ENCODE results near the gene GTF3C2. TPM values are rescaled to one million over a fixed set of nuclear protein-coding genes. Genes with fewer than 3 reads are reported as not detected.

Gene GTF3C2, protein sequence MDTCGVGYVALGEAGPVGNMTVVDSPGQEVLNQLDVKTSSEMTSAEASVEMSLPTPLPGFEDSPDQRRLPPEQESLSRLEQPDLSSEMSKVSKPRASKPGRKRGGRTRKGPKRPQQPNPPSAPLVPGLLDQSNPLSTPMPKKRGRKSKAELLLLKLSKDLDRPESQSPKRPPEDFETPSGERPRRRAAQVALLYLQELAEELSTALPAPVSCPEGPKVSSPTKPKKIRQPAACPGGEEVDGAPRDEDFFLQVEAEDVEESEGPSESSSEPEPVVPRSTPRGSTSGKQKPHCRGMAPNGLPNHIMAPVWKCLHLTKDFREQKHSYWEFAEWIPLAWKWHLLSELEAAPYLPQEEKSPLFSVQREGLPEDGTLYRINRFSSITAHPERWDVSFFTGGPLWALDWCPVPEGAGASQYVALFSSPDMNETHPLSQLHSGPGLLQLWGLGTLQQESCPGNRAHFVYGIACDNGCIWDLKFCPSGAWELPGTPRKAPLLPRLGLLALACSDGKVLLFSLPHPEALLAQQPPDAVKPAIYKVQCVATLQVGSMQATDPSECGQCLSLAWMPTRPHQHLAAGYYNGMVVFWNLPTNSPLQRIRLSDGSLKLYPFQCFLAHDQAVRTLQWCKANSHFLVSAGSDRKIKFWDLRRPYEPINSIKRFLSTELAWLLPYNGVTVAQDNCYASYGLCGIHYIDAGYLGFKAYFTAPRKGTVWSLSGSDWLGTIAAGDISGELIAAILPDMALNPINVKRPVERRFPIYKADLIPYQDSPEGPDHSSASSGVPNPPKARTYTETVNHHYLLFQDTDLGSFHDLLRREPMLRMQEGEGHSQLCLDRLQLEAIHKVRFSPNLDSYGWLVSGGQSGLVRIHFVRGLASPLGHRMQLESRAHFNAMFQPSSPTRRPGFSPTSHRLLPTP
- 10 to 100 TPM; 53.6 to 56.8 TPM for total RNA-seq

DNA sequence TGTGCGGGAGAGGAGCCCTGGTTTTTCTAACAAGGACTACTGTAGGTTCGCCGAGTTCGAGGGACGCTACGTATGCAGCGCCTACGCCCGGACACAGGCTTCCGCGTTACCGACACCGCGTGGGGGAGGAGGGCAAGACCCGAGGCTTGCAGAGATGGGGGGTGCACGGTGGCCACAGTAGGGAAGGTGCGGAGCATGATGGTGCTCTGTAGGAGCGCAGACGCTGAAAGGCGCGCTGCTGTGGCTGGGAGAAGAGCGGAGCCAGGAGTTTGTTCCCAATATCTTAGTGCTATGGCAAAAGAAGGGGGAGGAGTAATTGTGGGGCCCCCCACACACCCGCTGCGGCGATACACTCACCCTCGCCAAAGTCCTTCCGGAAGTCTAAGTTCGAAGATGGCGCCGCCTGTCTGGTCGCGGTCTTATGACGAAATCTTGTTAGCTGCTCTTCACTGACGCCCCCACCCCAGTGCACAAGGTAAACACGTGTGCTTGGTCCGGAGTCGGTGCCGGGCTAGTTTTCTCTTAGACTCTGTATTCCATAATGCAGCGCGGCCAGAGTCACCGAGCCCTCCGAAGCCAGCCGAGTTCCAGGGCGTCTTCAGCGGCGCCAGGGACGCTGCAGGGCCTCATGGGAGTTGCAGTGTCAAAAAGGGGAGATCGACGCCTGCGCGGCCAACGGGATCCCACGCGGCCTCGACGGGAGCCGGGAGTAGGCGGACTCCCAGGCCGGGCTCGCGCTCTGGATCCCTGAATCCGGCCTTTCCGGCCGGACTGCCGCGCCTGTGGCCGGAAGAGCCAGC lies at the start of gene GTF3C2:
Gene GTF3C2 (minus strand): TSS at position 383 of the 800 bp plus-strand sequence. CDS start 13,210 bp downstream, outside the sequence.

DNA sequence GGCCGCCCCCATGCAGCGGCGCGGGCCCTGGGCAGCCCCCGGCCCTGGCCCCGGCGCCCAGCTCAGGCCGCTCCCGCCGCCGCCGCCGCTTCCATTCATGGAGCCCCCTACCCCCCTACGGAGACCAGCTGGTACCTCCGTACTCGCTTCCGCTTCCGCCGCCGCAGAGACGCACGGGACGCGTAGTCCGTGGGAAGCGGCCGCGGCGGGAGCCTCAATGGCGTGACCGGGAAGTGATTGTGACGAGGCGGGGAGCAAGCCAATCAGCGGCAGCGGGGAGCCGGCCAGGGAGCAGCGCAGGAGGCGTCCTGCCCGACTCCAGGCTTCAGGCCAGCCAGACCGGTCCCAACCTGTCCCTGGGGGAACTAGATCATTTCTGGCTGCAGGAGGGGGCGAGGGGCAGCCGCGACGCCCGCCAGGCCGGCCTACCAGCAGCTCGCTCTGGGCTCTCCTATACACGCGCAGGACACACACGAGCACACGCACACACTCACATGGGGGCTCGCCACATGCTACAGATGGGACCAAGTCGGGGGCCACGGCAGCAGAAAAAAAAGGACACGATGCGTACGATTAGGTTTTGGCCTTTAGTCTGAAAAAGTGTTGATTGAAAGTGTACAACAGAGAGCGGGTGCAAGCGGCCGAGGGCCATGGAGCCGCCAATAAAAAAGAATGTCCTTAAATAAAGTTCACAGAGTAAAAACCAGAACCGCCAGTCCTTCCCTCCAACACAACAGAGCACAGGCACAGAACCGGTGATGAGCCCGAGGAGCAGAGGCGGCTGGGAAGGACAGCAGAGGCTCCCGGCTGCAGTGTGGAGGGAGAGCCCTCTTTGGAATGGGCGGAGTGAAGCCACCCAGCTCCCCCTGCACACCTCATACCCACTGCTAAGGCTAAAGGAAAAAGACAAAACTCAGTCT lies 24.3 kb upstream of the GTF3C2 start, which contains the start of gene ZNF513:
Gene ZNF513 (minus strand): TSS at position 109 of the 920 bp plus-strand sequence. CDS start 208 bp downstream, outside the sequence.

DNA sequence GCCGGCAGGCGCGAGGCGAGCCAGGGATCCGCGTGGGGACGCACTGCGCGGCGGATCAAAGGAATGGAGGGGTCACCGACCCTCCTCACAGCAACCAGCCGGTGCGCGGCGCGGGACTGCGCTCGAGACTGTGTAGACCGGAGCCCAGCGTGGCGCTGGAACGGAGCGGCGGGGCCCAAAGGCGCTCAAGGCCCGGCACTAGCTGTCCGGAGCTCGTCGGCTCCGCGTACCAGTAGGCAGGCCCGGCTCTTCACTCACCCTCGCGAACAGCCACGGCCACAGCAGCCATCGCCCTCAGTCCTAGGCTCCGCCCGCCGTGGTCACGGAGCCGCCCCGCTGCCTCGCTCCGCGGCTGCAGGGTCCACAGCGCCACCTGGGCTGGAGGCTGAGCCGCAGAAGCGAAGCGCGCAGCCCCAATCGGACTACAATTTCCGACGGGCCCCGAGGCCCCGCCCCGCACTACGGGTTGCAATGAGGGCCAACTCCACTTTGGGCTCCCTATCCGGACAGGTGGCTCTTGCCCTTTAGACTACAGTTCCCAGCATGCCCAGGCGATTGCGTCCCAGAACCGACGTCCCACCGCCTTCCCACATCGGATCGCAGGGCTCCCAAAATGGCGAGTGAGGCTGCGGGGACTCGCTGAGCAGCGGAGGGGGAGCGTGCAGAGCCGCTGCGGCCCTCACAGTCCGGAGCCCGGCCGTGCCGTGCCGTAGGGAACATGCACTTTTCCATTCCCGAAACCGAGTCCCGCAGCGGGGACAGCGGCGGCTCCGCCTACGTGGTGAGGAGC lies 13.7 kb upstream of the GTF3C2 start, which contains the start of the genes EIF2B4 and SNX17:
Gene EIF2B4 (minus strand): TSS at position 313 of the 790 bp plus-strand sequence. CDS start 24 bp downstream, at position 289.
Gene SNX17 (plus strand): TSS at position 591 of the 790 bp plus-strand sequence. CDS start 128 bp downstream, at position 719.

DNA sequence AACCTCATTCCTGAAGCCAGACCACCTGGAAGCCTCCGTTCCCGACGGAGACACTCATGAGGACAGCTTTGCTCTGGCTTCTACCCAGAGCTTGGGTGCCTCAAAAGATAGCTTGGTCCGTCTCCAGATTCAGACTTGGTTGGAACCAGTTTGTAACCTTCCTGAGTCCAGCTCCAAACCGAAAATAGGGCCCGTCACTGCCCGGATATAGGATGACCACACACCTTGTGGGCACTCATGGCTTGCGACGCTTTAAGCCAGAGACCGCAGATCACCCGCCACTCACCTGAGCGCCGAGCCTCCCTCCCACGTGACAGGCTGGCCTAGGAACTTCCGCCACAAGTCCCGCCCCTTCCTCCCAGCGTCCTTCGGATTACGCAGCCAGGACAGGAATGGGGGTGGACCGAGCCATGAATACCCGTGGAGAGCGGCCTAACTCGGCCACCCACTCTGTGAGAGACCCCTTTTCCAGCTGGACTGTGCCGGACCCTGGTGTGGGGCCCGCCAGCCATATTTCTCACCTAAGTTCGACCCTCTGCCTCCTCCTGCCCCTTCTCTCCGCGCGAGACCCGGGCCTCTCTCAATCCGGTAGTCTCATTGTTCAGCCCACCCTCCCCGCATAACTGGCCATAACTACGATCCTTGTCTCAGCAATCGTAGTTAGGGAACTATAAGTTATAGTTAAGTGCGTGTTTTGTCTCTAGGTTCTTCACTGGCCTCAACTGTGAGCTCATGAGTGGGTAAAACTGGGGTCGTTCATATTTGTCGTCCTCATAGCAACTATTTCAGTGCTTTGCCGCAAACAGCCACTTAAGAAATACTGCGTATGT lies 33.6 kb downstream of the GTF3C2 start, which contains the start of gene MPV17:
Gene MPV17 (minus strand): TSS at position 332 of the 830 bp plus-strand sequence. CDS start 580 bp downstream, outside the sequence.

DNA sequence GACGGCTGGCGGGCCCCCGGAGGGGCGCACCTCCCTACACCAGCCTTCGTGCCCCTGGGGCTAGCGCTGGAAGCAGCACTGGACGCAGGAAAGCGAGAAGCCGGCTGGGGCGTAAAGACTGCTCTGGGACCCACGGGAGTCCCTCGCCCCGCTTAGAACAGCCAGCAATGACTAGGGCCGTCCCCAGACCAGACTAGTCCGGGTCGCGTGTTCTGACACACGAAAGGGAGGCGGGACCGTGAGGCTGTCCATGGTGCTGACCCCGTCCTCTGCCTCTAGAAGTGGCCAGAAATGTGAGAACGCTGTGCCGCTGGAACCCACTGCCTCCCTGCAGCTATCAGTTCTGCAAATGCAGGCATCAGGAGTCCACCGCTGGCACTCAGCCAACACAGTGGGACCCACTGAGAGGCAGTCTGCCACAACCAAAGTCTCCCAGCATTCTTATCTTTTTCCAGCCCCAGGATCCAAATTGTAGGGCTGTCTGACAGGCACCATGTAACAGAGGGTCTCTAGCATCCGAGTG lies 48.1 kb downstream of the GTF3C2 start, which contains the start of gene UCN:
Gene UCN (minus strand): TSS at position 87 of the 523 bp plus-strand sequence. CDS start 550 bp downstream, outside the sequence.

DNA sequence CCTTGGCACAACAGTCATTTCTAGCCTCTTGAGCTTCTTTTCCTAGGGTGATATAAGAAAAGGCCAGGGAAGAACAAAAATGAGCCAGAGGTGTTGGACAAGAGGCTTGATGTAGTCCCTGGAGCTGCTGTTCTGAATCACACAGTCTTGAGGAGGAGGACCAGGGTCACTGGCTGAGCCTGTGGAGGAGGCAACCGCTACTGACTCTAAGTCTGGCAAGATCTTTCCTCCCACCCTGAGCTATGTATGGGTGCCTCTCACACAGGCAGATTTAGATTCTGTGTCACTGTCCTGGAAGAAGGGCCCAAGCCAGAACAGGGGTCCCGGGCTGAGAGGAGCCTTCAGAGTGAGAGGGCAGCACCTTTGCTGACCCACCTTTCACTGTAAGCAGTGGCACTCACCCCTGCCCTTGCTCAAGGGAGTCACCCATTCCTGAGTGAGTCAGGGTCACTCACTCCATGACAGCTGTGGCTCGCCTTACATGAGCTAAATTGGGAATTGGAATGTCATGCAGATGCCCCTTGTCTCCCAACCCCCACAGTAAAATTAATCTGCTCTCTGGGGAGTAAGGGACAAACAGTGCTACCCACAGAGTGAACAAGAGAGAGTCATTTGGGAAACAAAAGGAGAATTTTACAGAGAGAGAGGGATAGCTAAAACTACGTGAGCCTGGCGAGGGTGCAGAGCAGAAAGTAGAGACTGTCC lies 74.6 kb downstream of the GTF3C2 start, which contains the start of gene TRIM54:
Gene TRIM54 (plus strand): TSS at position 575 of the 705 bp plus-strand sequence. CDS start 303 bp downstream, outside the sequence.

Other genes with a start within 250 kb of the GTF3C2 start
- gene CGREF1, start 237.6 kb downstream of the GTF3C2 start, total RNA-seq, result 1 to 10 TPM; 1.4 to 1.5 TPM
- under 1 TPM in 1 of 2 experiments, not detected in 1; 0.51 TPM for gene ABHD1, start 232.9 kb downstream of the GTF3C2 start, total RNA-seq
- gene PREB, start 222.1 kb downstream of the GTF3C2 start, total RNA-seq, result 10 to 100 TPM; 58.4 to 62.1 TPM
- not detected for gene PRR30, start 217.4 kb downstream of the GTF3C2 start, total RNA-seq
- gene TCF23, start 207.8 kb downstream of the GTF3C2 start, total RNA-seq, result not detected
- 10 to 100 TPM; 69.8 to 70.7 TPM for gene ATRAID, start 144.7 kb downstream of the GTF3C2 start, total RNA-seq
- 10 to 100 TPM; 19.7 to 21.1 TPM for gene SLC5A6, start 144.5 kb downstream of the GTF3C2 start, total RNA-seq
- 10 to 100 TPM; 45.1 to 47.0 TPM for gene CAD, start 139.4 kb downstream of the GTF3C2 start, total RNA-seq
- under 1 TPM; 0.08 to 0.12 TPM for gene SLC30A3, start 93.7 kb downstream of the GTF3C2 start, total RNA-seq
- not detected for gene DNAJC5G, start 81.3 kb downstream of the GTF3C2 start, total RNA-seq
- under 1 TPM in 1 of 2 experiments, not detected in 1; 0.12 TPM for gene TRIM54, start 74.3 kb downstream of the GTF3C2 start, total RNA-seq
- gene UCN, start 48.3 kb downstream of the GTF3C2 start, total RNA-seq, result 1 to 10 TPM; 3.4 to 3.6 TPM
- gene MPV17, start 33.7 kb downstream of the GTF3C2 start, total RNA-seq, result 10 to 100 TPM; 75.5 to 87.4 TPM
- 10 to 100 TPM; 36.7 to 38.0 TPM for gene EIF2B4, start 13.6 kb upstream of the GTF3C2 start, total RNA-seq
- 100 to 1,000 TPM; 109 to 112 TPM for gene SNX17, start 13.9 kb upstream of the GTF3C2 start, total RNA-seq
- gene ZNF513, start 24.0 kb upstream of the GTF3C2 start, total RNA-seq, result 10 to 100 TPM; 17.3 to 20.1 TPM
- gene PPM1G, start 52.8 kb upstream of the GTF3C2 start, total RNA-seq, result 10 to 100 TPM; 98.2 to 98.3 TPM
- 10 to 100 TPM; 74.0 to 74.8 TPM for gene NRBP1, start 71.9 kb upstream of the GTF3C2 start, total RNA-seq
- 1 to 10 TPM; 7.1 to 7.4 TPM for gene KRTCAP3, start 85.6 kb upstream of the GTF3C2 start, total RNA-seq
- 10 to 100 TPM; 10.4 to 11.1 TPM for gene IFT172, start 133.0 kb upstream of the GTF3C2 start, total RNA-seq
- under 1 TPM in 1 of 2 experiments, not detected in 1; 0.22 TPM for gene FNDC4, start 138.4 kb upstream of the GTF3C2 start, total RNA-seq
- not detected for gene GCKR, start 140.1 kb upstream of the GTF3C2 start, total RNA-seq
- 10 to 100 TPM; 40.6 to 40.8 TPM for gene ZNF512, start 226.3 kb upstream of the GTF3C2 start, total RNA-seq